Common myeloid progenitor, CD34-positive (primary cell): Measurements from ENCODE around the gene DUSP16.

Experiments used
- CTCF ChIA-PET: fragments of 350-600 bp; sonication (Branson Sonifier 250); formaldehyde crosslinking; loops from one replicate; lab custom pipeline; 2021; ENCODE audit warnings: antibody characterized with exemption; lab: Charles Lee
- POLR2A ChIA-PET: fragments of 350-600 bp; sonication (Branson Sonifier 250); formaldehyde crosslinking; loops from one replicate; lab custom pipeline; 2021; ENCODE audit warnings: antibody characterized with exemption; lab: Charles Lee
- DNase-seq, 3 donors: peaks; one replicate each; pipeline versions ENCODE4 v3.0.0 to v3.0.0-alpha.2; 2013
- H3K27ac ChIP-seq, 2 experiments: 1 replicate in 1 of 2; 2 replicates in 1 of 2; pipeline ENCODE4 v1.7.0; 2013; ENCODE audit warnings: inconsistent platforms in 2 of 2, low read length in 2 of 2, mild to moderate bottlenecking in 2 of 2, low read depth in 1 of 2, moderate library complexity in 1 of 2; ENCODE audit not compliant: severe bottlenecking in 2 of 2, insufficient read depth in 1 of 2, poor library complexity in 1 of 2
- H3K27me3 ChIP-seq, 5 experiments: replicated peaks in 2 of 5; 1 replicate in 3 of 5; 2 replicates in 2 of 5; pipeline versions ENCODE4 v1.6.1 to v1.7.0; 2013; ENCODE audit warnings: low read length in 4 of 5, mild to moderate bottlenecking in 2 of 5, moderate library complexity in 2 of 5, inconsistent platforms in 1 of 5; ENCODE audit not compliant: insufficient read depth in 5 of 5, control insufficient read depth in 4 of 5
- H3K36me3 ChIP-seq, 4 experiments: 1 replicate in 2 of 4; 2 replicates in 2 of 4; pipeline versions ENCODE4 v1.6.1 to v1.7.0; 2013; ENCODE audit warnings: low read length in 3 of 4, control low read depth in 1 of 4, mild to moderate bottlenecking in 1 of 4; ENCODE audit not compliant: control insufficient read depth in 4 of 4, insufficient read depth in 4 of 4
- H3K4me1 ChIP-seq, 4 experiments: 1 replicate in 3 of 4; 2 replicates in 1 of 4; pipeline versions ENCODE4 v1.6.1 to v1.7.1; 2013; ENCODE audit warnings: low read length in 3 of 4, mild to moderate bottlenecking in 3 of 4, control low read depth in 1 of 4, inconsistent platforms in 1 of 4, moderate library complexity in 1 of 4; ENCODE audit not compliant: control insufficient read depth in 4 of 4, insufficient read depth in 4 of 4; ENCODE audit errors: control extremely low read depth in 1 of 4
- H3K4me3 ChIP-seq, 7 experiments: 1 replicate in 4 of 7; 2 replicates in 3 of 7; pipeline versions ENCODE4 v1.5.1 to v1.7.0; 2013; ENCODE audit warnings: mild to moderate bottlenecking in 7 of 7, low read length in 6 of 7, moderate library complexity in 6 of 7, inconsistent platforms in 2 of 7, low read depth in 2 of 7, control low read depth in 1 of 7; ENCODE audit not compliant: insufficient read depth in 4 of 7, control insufficient read depth in 1 of 7; ENCODE audit errors: extremely low read depth in 1 of 7
- H3K9me3 ChIP-seq, 5 experiments: 1 replicate in 4 of 5; 2 replicates in 1 of 5; pipeline versions ENCODE4 v1.6.1 to v1.7.1; 2013; ENCODE audit warnings: low read length in 4 of 5, mild to moderate bottlenecking in 2 of 5, inconsistent platforms in 1 of 5, low read depth in 1 of 5, moderate library complexity in 1 of 5; ENCODE audit not compliant: control insufficient read depth in 4 of 5, insufficient read depth in 2 of 5; ENCODE audit errors: control extremely low read depth in 1 of 5
- WGBS: methylation state at CpG from one replicate; pipeline ENCODE4 v1.1.5; 2013; ENCODE audit not compliant: insufficient coverage; 5-methylcytosine and 5-hydroxymethylcytosine counted together

DUSP16 gene

DNA sequence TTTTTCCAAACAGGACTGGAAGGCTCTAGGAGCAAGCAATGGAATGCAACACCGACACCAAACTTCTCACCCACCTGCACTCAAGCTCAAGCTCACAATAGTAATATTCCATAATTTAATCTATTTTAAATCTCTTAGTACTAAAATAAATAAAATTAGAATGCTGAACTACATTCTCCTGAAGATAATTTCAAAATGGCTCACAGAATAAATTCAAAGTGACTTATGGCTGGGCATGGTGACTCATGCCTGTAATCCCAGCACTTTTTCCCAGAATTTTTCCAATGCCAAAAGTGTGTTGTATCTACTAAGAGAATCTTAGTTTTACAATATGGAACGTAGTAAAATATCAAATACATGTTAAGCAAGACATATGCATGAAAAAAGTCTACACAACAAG is 31.5 kb downstream of the DUSP16 start:
- ChIA-PET POLR2A (no interaction called here), CTCF (no interaction called here)
- Histone ChIP-seq H3K4me1 (peaks cover 0 to 11% (median 3%) of the 10 kb centered on the region in 4 experiments), H3K36me3 (no peaks in the 10 kb centered on the region), H3K9me3 (no peaks in the 10 kb centered on the region), H3K27ac (no peak overlapping the region), H3K27me3 (no peaks in the 10 kb centered on the region), H3K4me3 (no peak overlapping the region)
- no peak for DNase-seq
- no CpG with 5 or more reads among the region's 2 CpGs for WGBS

DNA sequence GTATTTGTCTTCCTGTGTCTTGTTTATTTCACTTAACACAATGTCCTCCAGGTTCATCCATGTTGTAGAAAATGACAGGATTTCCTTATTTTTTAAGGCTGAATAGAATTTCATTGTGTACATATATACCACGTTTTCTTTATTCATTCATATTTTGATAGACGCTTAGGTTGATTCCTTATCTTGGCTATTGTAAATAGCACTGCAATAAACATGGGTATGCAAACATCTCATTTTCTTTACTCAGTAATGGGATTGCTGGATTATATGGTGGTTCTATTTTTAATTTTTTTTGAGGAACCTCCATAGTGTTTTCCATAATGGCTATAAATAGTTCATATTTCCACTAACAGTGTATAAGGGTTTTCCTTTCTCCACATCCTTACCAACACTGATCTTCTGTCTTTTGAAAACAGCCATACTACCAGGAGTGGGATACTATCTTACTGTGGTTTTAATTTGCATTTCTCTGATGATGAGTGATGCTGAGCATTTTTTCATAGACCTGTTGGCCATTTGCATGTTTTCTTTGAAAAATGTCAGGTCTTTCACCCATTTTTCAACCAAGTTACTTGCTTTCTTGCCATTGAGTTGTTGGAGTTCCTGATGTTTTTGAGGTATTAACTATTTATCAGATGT is 32.8 kb downstream of the DUSP16 start:
- no peak overlapping the region for H3K4me3 ChIP-seq
- no peak for DNase-seq
- CTCF ChIA-PET: interaction anchor here (1.7 kb wide), 1 partner anchor 14 kb away, joined by 4 read pairs; no protein-coding TSS in a partner anchor
- no peaks in the 10 kb centered on the region for H3K36me3 ChIP-seq
- H3K9me3 ChIP-seq: no peaks in the 10 kb centered on the region
- H3K27ac ChIP-seq: no peak overlapping the region
- no CpG with 5 or more reads among the region's 2 CpGs for WGBS
- H3K4me1 ChIP-seq: peaks cover 0 to 11% (median 3%) of the 10 kb centered on the region in 4 experiments
- no peaks in the 10 kb centered on the region for H3K27me3 ChIP-seq
- POLR2A ChIA-PET: no interaction called here

DNA sequence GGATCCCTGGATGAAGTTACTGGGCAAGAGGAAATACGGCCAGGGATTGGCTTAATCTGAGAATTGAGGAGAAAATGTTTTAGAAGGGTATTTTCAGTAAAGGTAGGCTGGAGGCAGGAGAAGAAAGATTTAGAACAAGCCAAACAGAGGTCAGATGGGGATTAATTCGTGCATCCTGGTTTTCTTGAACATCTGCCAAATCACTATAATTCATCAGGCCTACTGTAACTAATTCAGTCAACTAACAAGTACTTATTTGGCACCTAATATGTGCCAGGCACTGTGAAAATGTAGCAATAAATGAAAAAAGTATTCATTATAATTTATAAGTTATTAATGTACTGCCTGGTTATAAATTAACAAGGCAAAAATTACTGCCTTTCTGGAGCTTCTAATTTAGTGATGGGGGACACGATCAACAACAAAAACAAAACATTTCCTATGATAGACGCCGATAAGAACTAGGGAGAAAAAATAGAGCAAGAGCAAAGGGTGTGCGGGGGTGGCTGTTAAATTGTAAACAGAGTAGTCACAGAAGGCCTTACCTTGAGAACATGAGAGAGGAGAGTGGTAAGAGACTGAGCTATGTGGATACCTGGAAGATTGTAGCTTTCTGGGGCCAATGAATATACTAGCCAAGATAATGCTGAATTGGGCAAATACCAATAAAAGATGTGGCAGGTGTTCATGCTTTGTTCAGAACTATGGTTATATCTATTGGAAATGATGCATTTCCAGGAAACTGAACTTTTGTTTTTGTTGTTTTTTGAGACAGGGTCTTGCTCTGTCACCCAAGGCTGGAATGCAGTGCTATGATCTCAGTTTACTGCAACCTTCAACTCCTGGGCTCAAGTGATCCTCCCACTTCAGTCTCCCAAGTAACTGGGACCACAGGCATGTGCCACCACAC is 34.0 kb downstream of the DUSP16 start:
- H3K4me1 ChIP-seq: peaks cover 0 to 4% (median 1%) of the 10 kb centered on the region in 4 experiments
- DNase-seq: no peak
- CTCF ChIA-PET: interaction anchor here (1.0 to 1.7 kb wide), 2 partner anchors 9 to 12 kb away, joined by 4 read pairs; no protein-coding TSS in a partner anchor
- H3K9me3 ChIP-seq: no peaks in the 10 kb centered on the region
- H3K4me3 ChIP-seq: no peak overlapping the region
- H3K27ac ChIP-seq: no peak overlapping the region
- no peaks in the 10 kb centered on the region for H3K36me3 ChIP-seq
- POLR2A ChIA-PET: no interaction called here
- 85% methylated on average over 4 of the region's 6 CpGs for WGBS
- no peaks in the 10 kb centered on the region for H3K27me3 ChIP-seq

DNA sequence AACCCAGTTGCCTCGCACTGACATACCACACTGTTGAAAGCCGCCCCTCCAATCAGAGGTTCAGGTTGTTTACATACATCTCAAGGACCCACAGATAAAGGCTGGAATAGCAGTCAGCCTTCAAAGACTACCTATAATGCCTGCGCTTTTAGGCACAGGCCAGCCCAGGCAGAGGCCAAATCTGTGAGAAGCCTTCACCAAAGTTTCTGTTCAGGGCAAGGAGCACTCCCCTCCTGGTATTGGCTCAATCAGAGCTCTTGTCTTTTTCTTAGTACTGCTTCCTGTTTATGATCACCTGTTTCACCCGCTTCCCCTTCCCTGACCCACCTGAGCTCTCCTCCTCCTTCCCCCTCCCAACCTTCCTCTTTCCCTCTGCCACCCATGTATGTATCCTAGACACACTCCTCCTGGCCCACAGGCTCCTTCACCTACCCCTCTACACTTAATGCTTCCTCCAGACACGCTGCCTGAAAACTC is 34.8 kb downstream of the DUSP16 start:
- H3K27me3 ChIP-seq: no peaks in the 10 kb centered on the region
- CTCF ChIA-PET: interaction anchor here (1.0 kb wide), 1 partner anchor 8 kb away, joined by 4 read pairs; no protein-coding TSS in a partner anchor
- WGBS: 98% methylated on average over 4 of the region's 5 CpGs
- H3K36me3 ChIP-seq: no peaks in the 10 kb centered on the region
- no peak overlapping the region for H3K27ac ChIP-seq
- H3K4me1 ChIP-seq: no peaks in the 10 kb centered on the region
- no peak for DNase-seq
- no peaks in the 10 kb centered on the region for H3K9me3 ChIP-seq
- no peak overlapping the region for H3K4me3 ChIP-seq
- POLR2A ChIA-PET: interaction anchor here (0.6 kb wide), 1 partner anchor 25 kb away, joined by 3 read pairs; no protein-coding TSS in a partner anchor

DNA sequence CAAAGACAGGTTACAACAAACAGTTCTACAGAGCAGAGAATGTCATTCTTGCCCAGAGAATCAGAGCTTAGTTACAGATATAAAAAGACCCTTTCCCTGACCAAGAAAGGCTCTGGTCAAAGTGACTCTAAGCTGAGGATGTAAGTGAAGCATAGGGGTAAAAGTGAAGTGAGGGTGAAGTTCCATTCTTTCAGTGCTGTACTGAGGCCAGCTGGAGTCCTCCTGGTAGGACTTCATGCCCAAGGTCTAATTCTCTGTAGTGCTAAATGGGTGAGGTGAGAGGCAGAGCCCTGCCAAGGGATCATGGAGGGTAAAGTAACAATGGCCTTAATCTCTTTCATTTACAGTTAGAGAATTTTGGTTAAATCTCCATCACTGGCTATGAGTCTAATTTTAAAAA is 38.5 kb downstream of the DUSP16 start:
- CTCF ChIA-PET: no interaction called here
- H3K4me1 ChIP-seq: no peaks in the 10 kb centered on the region
- POLR2A ChIA-PET: interaction anchor here (1.1 kb wide), 1 partner anchor 10 kb away, joined by 4 read pairs; no protein-coding TSS in a partner anchor
- no peak overlapping the region for H3K4me3 ChIP-seq
- no peaks in the 10 kb centered on the region for H3K9me3 ChIP-seq
- no peaks in the 10 kb centered on the region for H3K27me3 ChIP-seq
- H3K36me3 ChIP-seq: no peaks in the 10 kb centered on the region
- H3K27ac ChIP-seq: no peak overlapping the region
- DNase-seq: no peak

DNA sequence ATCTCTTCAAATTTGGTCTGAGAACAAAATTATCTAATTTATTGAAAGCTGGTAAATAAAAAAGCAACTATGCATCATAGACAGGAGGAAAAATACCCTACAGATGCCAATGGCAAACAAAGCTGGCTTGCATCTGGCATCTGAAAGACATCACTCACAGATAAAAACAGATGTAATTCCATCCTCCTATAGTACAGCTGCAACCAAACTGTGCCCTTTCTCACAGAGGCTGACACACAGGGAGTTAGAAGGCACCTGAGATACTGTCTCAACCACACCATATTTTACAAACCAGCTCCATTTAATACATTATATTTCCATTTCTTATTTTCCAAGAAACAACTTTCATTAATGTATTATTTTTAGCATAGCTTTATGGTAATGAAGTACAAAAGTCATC is 39.4 kb downstream of the DUSP16 start:
- no peak for DNase-seq
- POLR2A ChIA-PET: interaction anchor here (1.1 kb wide), 1 partner anchor 9 kb away, joined by 4 read pairs; no protein-coding TSS in a partner anchor
- Histone ChIP-seq H3K27me3 (no peaks in the 10 kb centered on the region), H3K4me1 (no peaks in the 10 kb centered on the region), H3K27ac (no peak overlapping the region), H3K4me3 (no peak overlapping the region), H3K9me3 (no peaks in the 10 kb centered on the region), H3K36me3 (no peaks in the 10 kb centered on the region)
- CTCF ChIA-PET: interaction anchor here (0.7 to 1.1 kb wide), 3 partner anchors 9 to 21 kb away, joined by 3 to 4 read pairs (median 3); no protein-coding TSS in a partner anchor
